Thyroid gland (tissue), 4 donors: Measurements from ENCODE around the gene RTP5. TPM values are rescaled to one million over a fixed set of nuclear protein-coding genes. Genes with fewer than 3 reads are reported as not detected.

ENCODE experiments used
- DNase-seq, 2 donors: peaks; one replicate each; pipeline ENCODE4 v3.0.0-alpha.2; 2019
- H3K27ac ChIP-seq, 3 donors: fragments of 200-600 bp; sonication (generic); 1 replicate in 2 of 3; 2 replicates in 1 of 3; pipeline ENCODE4 v1.5.1; 2016 to 2019; ENCODE audit warnings: mild to moderate bottlenecking in 1 of 3, moderate library complexity in 1 of 3
- H3K27me3 ChIP-seq: fragments of 200-600 bp; sonication (generic); one replicate; pipeline ENCODE4 v1.5.1; 2019
- H3K36me3 ChIP-seq, 2 donors: fragments of 200-600 bp; sonication (generic); one replicate each; pipeline ENCODE4 v1.5.1; 2016 to 2019
- H3K4me1 ChIP-seq, 2 donors: fragments of 200-600 bp; sonication (generic); one replicate each; pipeline ENCODE4 v1.5.1; 2017 to 2019
- H3K4me3 ChIP-seq, 3 donors: fragments of 200-600 bp; sonication (generic); replicated peaks in 1 of 3; 1 replicate in 2 of 3; 2 replicates in 1 of 3; pipeline ENCODE4 v1.5.1; 2016; ENCODE audit warnings: mild to moderate bottlenecking in 1 of 3
- H3K9me3 ChIP-seq: fragments of 200-600 bp; sonication (generic); one replicate; pipeline ENCODE4 v1.5.1; 2017
- POLR2A ChIP-seq, 2 donors: fragments of 450-650 bp; IDR thresholded peaks; one replicate each; pipeline ENCODE4 v1.6.1; 2017; ENCODE audit warnings: antibody characterized with exemption in 2 of 2, mild to moderate bottlenecking in 2 of 2, moderate library complexity in 1 of 2
- WGBS, 2 donors: methylation state at CpG; one replicate each; pipeline ENCODE4 v1.1.5; 2017; 5-methylcytosine and 5-hydroxymethylcytosine counted together
- intact Hi-C: fragments of 100-400 bp; cut with DNase I; formaldehyde crosslinking; loops from one replicate; pipeline ENCODE4 v1.15.1; 2023
- total RNA-seq, 4 donors: library from RNA; depleted of rRNA; stranded (reverse); fragments of >200 nt; gene quantifications; one replicate each; pipeline ENCODE4 v1.2.3, GENCODE V29; 2016
- TF ChIP-seq, protein P1 (sequence below), 6 experiments: fragments of 200-600 bp in 3 of 6; fragments of 450-650 bp in 3 of 6; sonication (generic) in 3 of 6; IDR thresholded peaks; one replicate each; pipeline ENCODE4 v1.5.1; 2016 to 2019; ENCODE audit warnings: antibody characterized with exemption in 6 of 6, mild to moderate bottlenecking in 2 of 6, inconsistent platforms in 1 of 6, moderate library complexity in 1 of 6

The RTP5 gene
- total RNA-seq, 4 donors from 2014 or later, result 0.13 TPM; not detected in 3

- Histone ChIP-seq H3K4me3 (no peak overlapping the region), H3K27ac (no peak overlapping the region), H3K27me3 (no peaks in the 10 kb centered on the region), H3K9me3 (no peaks in the 10 kb centered on the region), H3K4me1 (peaks cover 14 to 21% of the 10 kb centered on the region in 2 donors), H3K36me3 (no peaks in the 10 kb centered on the region)
- no peak for DNase-seq
- TF ChIP-seq, protein P1, sequence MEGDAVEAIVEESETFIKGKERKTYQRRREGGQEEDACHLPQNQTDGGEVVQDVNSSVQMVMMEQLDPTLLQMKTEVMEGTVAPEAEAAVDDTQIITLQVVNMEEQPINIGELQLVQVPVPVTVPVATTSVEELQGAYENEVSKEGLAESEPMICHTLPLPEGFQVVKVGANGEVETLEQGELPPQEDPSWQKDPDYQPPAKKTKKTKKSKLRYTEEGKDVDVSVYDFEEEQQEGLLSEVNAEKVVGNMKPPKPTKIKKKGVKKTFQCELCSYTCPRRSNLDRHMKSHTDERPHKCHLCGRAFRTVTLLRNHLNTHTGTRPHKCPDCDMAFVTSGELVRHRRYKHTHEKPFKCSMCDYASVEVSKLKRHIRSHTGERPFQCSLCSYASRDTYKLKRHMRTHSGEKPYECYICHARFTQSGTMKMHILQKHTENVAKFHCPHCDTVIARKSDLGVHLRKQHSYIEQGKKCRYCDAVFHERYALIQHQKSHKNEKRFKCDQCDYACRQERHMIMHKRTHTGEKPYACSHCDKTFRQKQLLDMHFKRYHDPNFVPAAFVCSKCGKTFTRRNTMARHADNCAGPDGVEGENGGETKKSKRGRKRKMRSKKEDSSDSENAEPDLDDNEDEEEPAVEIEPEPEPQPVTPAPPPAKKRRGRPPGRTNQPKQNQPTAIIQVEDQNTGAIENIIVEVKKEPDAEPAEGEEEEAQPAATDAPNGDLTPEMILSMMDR (IDR thresholded peaks at IDR 0.05), result no peak
- TF ChIP-seq POLR2A (IDR thresholded peaks at IDR 0.05), result no peak
- WGBS, 2 donors, result 91 to 92% methylated on average over 14 to 16 of the region's 18 CpGs
- intact Hi-C loops, result no loop called here
These were observed 11.9 kb upstream of the RTP5 start for GRCh38 chr2:241857572-241858121.

- H3K27me3 ChIP-seq, result peaks cover under 1% of the 10 kb centered on the region
- intact Hi-C loops, result no loop called here
- H3K4me3 ChIP-seq, result peak within 1 kb of the TSS in 1 of 3 donors; percentile 5
- H3K9me3 ChIP-seq, result no peaks in the 10 kb centered on the region
- peak within 1 kb of the TSS; percentile 42 to 74 (median 61) for H3K27ac ChIP-seq
- TF ChIP-seq, protein P1 (IDR thresholded peaks at IDR 0.05), result no peak
- TF ChIP-seq POLR2A (IDR thresholded peaks at IDR 0.05), result no peak
- no peaks in the 10 kb centered on the region for H3K36me3 ChIP-seq
- peak; percentile 62 to 70 for DNase-seq
- 58 to 59% methylated on average over 19 to 24 of the region's 28 CpGs for WGBS, 2 donors
- peaks cover 14 to 25% of the 10 kb centered on the region in 2 donors for H3K4me1 ChIP-seq
These were observed 11.1 kb upstream of the RTP5 start, which contains the start of gene PDCD1 for GRCh38 chr2:241858206-241859016. Gene PDCD1, minus strand, starts transcription at chr2:241858894. Its CDS starts 56 bp downstream, at chr2:241858838.

DNA sequence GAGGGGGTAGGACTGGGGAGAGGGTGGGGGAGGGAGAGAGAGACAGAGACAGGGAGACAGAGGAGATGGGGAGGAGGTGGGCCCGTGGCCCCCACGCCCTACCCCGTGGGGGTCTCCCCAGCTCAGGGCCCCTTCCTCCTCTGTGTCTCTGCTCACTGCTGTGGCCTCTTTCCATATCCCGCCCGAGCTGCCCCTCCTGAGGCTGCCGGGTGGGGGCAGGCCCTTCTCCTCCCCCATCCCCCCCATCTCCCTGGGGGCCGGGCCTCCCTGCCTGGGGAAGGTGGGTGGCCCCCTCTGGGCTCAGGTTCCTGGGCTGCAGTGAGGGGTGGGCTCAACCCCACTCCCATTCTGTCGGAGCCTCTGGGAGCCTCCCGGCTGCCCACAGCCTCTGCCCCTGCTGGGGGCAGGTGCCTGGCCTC, 10.5 kb upstream of the RTP5 start:
- intact Hi-C loops, result no loop called here
- 40 to 41% methylated on average over 7 to 8 of the region's 9 CpGs for WGBS, 2 donors
- DNase-seq, result no peak
- H3K9me3 ChIP-seq, result no peaks in the 10 kb centered on the region
- H3K36me3 ChIP-seq, result no peaks in the 10 kb centered on the region
- no peak overlapping the region for H3K4me3 ChIP-seq
- peaks cover 14 to 27% of the 10 kb centered on the region in 2 donors for H3K4me1 ChIP-seq
- no peak for TF ChIP-seq POLR2A (IDR thresholded peaks at IDR 0.05)
- TF ChIP-seq, protein P1 (IDR thresholded peaks at IDR 0.05), result no peak
- peak overlapping the region in 2 of 3 donors; percentile 61 to 74 for H3K27ac ChIP-seq
- peaks cover 6% of the 10 kb centered on the region for H3K27me3 ChIP-seq

- peak overlapping the region in 1 of 3 donors; percentile 5 for H3K4me3 ChIP-seq
- TF ChIP-seq, protein P1 (IDR thresholded peaks at IDR 0.05), result no peak
- no peak for TF ChIP-seq POLR2A (IDR thresholded peaks at IDR 0.05)
- intact Hi-C loops, result no loop called here
- H3K27me3 ChIP-seq, result peaks cover 6% of the 10 kb centered on the region
- H3K27ac ChIP-seq, result peak overlapping the region; percentile 42 to 74 (median 73)
- no peaks in the 10 kb centered on the region for H3K9me3 ChIP-seq
- DNase-seq, result no peak
- H3K4me1 ChIP-seq, result peaks cover 14 to 27% of the 10 kb centered on the region in 2 donors
- no peaks in the 10 kb centered on the region for H3K36me3 ChIP-seq
- WGBS, 2 donors, result 49 to 61% methylated on average over 29 of the region's 30 CpGs
These were observed 9.9 kb upstream of the RTP5 start for GRCh38 chr2:241859436-241860183.
